WERI-Rb-1 (cell line): ENCODE data around the gene GRB14.
"Not testable (repeated sequence)": the region's sequence is repeated elsewhere in the genome, so short reads cannot be mapped to it uniquely, and the experiment has no call there.

Experiments used
- DNase-seq: peaks from one replicate; pipeline ENCODE4 v3.0.0-alpha.2; 2020
- H3K27ac ChIP-seq: fragments of 250-450 bp; sonication (Bioruptor Pico); 2 replicates; pipeline ENCODE4 v1.5.1; 2020; ENCODE audit warnings: mild to moderate bottlenecking, moderate library complexity
- H3K27me3 ChIP-seq: fragments of 250-450 bp; sonication (Bioruptor Pico); 2 replicates; pipeline ENCODE4 v1.5.1; 2021; ENCODE audit warnings: mild to moderate bottlenecking, low read depth, moderate library complexity; ENCODE audit not compliant: insufficient read depth, severe bottlenecking
- H3K36me3 ChIP-seq: fragments of 250-450 bp; sonication (Bioruptor Pico); 2 replicates; pipeline ENCODE4 v1.5.1; 2020; ENCODE audit warnings: mild to moderate bottlenecking, moderate library complexity
- H3K4me3 ChIP-seq: 2 replicates; pipeline ENCODE4 v1.5.1; 2011; ENCODE audit warnings: low read depth, mild to moderate bottlenecking, control low read depth, low read length
- H3K9me3 ChIP-seq: fragments of 250-450 bp; sonication (Bioruptor Pico); 2 replicates; pipeline ENCODE4 v1.5.1; 2021; ENCODE audit warnings: mild to moderate bottlenecking, moderate library complexity; ENCODE audit not compliant: severe bottlenecking
- CTCF ChIP-seq: IDR thresholded peaks from 2 replicates; pipeline ENCODE4 v1.5.1; 2011; ENCODE audit warnings: low read depth, mild to moderate bottlenecking, control low read depth, inconsistent platforms, low read length

Gene GRB14

GRCh38 chr2:164644036-164644700 is 22.9 kb upstream of the GRB14 start:
- no peaks in the 10 kb centered on the region for H3K36me3 ChIP-seq
- no peak for DNase-seq
- H3K27ac ChIP-seq: no peak overlapping the region
- H3K4me3 ChIP-seq: no peak overlapping the region
- no peaks in the 10 kb centered on the region for H3K9me3 ChIP-seq
- no peaks in the 10 kb centered on the region for H3K27me3 ChIP-seq
- TF ChIP-seq CTCF: no peak

GRCh38 chr2:164642946-164643555 is 21.8 kb upstream of the GRB14 start:
- Histone ChIP-seq H3K27ac (no peak overlapping the region), H3K4me3 (no peak overlapping the region), H3K36me3 (no peaks in the 10 kb centered on the region), H3K27me3 (no peaks in the 10 kb centered on the region), H3K9me3 (no peaks in the 10 kb centered on the region)
- no peak for TF ChIP-seq CTCF
- no peak for DNase-seq

- H3K36me3 ChIP-seq: no peaks in the 10 kb centered on the region
- DNase-seq: no peak
- no peak for TF ChIP-seq CTCF
These were observed 21.0 kb upstream of the GRB14 start for GRCh38 chr2:164642268-164642667.

GRCh38 chr2:164628319-164628718 is 7.0 kb upstream of the GRB14 start:
- not testable (repeated sequence) for H3K27ac ChIP-seq, H3K4me3 ChIP-seq, DNase-seq, H3K9me3 ChIP-seq, H3K27me3 ChIP-seq, H3K36me3 ChIP-seq

More at GRCh38 chr2:164642268-164642667, 21.0 kb upstream of the GRB14 start:
- Histone ChIP-seq H3K4me3 (no peak overlapping the region), H3K27ac (no peak overlapping the region), H3K9me3 (no peaks in the 10 kb centered on the region), H3K27me3 (no peaks in the 10 kb centered on the region)

GRCh38 chr2:164625378-164625971 is 4.2 kb upstream of the GRB14 start:
- no peaks in the 10 kb centered on the region for H3K36me3 ChIP-seq
- no peaks in the 10 kb centered on the region for H3K27me3 ChIP-seq
- H3K4me3 ChIP-seq: no peak overlapping the region
- no peaks in the 10 kb centered on the region for H3K9me3 ChIP-seq
- TF ChIP-seq CTCF: no peak
- H3K27ac ChIP-seq: no peak overlapping the region
- DNase-seq: no peak

- no peaks in the 10 kb centered on the region for H3K36me3 ChIP-seq
- no peak overlapping the region for H3K4me3 ChIP-seq
- no peak overlapping the region for H3K27ac ChIP-seq
- H3K9me3 ChIP-seq: no peaks in the 10 kb centered on the region
- no peaks in the 10 kb centered on the region for H3K27me3 ChIP-seq
- no peak for DNase-seq
- no peak for TF ChIP-seq CTCF
These were observed 3.0 kb upstream of the GRB14 start for GRCh38 chr2:164624316-164624715.
